Ovary (tissue), 3 donors: ENCODE measurements around the gene HSCB.

Experiments
- CTCF ChIP-seq, 3 donors: fragments of 450-650 bp in 2 of 3; fragments of 200-600 bp in 1 of 3; IDR thresholded peaks; one replicate each; pipeline versions ENCODE4 v1.5.1 to v1.8.0; 2016 to 2022; ENCODE audit warnings: antibody characterized with exemption in 3 of 3, mild to moderate bottlenecking in 1 of 3
- EP300 ChIP-seq: sonication (generic); formaldehyde crosslinking; IDR thresholded peaks from one replicate; pipeline ENCODE4 v1.6.1; 2017; ENCODE audit warnings: antibody characterized with exemption
- POLR2A ChIP-seq: fragments of 450-650 bp; IDR thresholded peaks from one replicate; pipeline ENCODE4 v1.6.1; 2017; ENCODE audit warnings: antibody characterized with exemption, mild to moderate bottlenecking, moderate library complexity
- donor health status: DM: no; HTN: no; CAD: no.

- TF ChIP-seq CTCF (IDR thresholded peaks at IDR 0.05) (no peak), POLR2A (no peak), EP300 (no peak)
These were observed 31.7 kb upstream of the HSCB start for GRCh38 chr22:28710107-28710506.
